HCT116 (cell line): ENCODE results near the gene FOXN3. TPM values are rescaled to one million over a fixed set of nuclear protein-coding genes. Genes with fewer than 3 reads are reported as not detected.

Experiments
- ATAC-seq: fragments of 200-7000 bp; cut with Tn5 transposase; 2 replicates; pipeline ENCODE4 v1.9.1; 2020; ENCODE audit warnings: mild to moderate bottlenecking, moderate library complexity
- BruUV-seq: library from RNA; stranded (reverse); fragments of 400-500 nt; replicated peaks from 2 replicates; lab custom pipeline; 2021; lab: Mats Ljungman, UMichigan
- CTCF ChIA-PET: fragments of 300-600 bp; sonication (Branson Sonifier 250); formaldehyde crosslinking; loops from one replicate; lab custom pipeline; 2021; ENCODE audit warnings: antibody characterized with exemption; lab: Charles Lee
- POLR2A ChIA-PET: fragments of 300-600, 350-600 bp; sonication (Branson Sonifier 250); formaldehyde crosslinking; loops from one replicate; lab custom pipeline; 2021; ENCODE audit warnings: antibody characterized with exemption; lab: Charles Lee
- RAD21 ChIA-PET, 2 experiments: fragments of 300-600 bp; sonication (Branson Sonifier 250); formaldehyde crosslinking; loops; one replicate each; lab custom pipeline; 2023; ENCODE audit warnings: low total read pairs in 2 of 2; ENCODE audit not compliant: uncharacterized antibody in 2 of 2, unreplicated experiment in 2 of 2, low non-redundant PET in 1 of 2; lab: Charles Lee
- DNase-seq: peaks from one replicate; pipeline ENCODE4 v3.0.0-alpha.2; 2010; ENCODE audit warnings: low read depth, low spot score
- H2AFZ ChIP-seq: fragments of 200-600 bp; shearing (Covaris generic), sonication (generic); 2 replicates; pipeline ENCODE4 v1.6.1; 2017; ENCODE audit warnings: low read depth, mixed run types, mixed read lengths, antibody characterized with exemption, low read length; ENCODE audit not compliant: poor library complexity, severe bottlenecking
- H3K27ac ChIP-seq: 2 replicates; pipeline ENCODE4 v1.5.1; 2012; ENCODE audit warnings: low read depth, low read length
- H3K27me3 ChIP-seq: fragments of 200-600 bp; sonication (generic); 2 replicates; pipeline ENCODE4 v1.6.1; 2016; ENCODE audit warnings: mixed run types, low read length, mixed read lengths; ENCODE audit not compliant: insufficient read depth
- H3K36me3 ChIP-seq, 2 experiments: fragments of 200-500 bp in 1 of 2; fragments of 200-600 bp in 1 of 2; sonication (Bioruptor generic) in 1 of 2; sonication (generic) in 1 of 2; 2 replicates each; pipeline versions ENCODE4 v1.5.1 to v1.6.1; 2014 to 2016; ENCODE audit warnings: low read length in 2 of 2, inconsistent platforms in 1 of 2, mixed read lengths in 1 of 2, mixed run types in 1 of 2; ENCODE audit not compliant: insufficient read depth in 2 of 2, control insufficient read depth in 1 of 2
- H3K4me1 ChIP-seq, 2 experiments: fragments of 200-600 bp in 1 of 2; sonication (generic) in 1 of 2; 2 replicates each; pipeline versions ENCODE4 v1.5.1 to v1.6.1; 2012 to 2017; ENCODE audit warnings: low read length in 2 of 2, inconsistent platforms in 1 of 2, mild to moderate bottlenecking in 1 of 2, mixed read lengths in 1 of 2, mixed run types in 1 of 2, moderate library complexity in 1 of 2; ENCODE audit not compliant: insufficient read depth in 2 of 2, control insufficient read depth in 1 of 2
- H3K4me2 ChIP-seq: fragments of 200-600 bp; sonication (generic); 2 replicates; pipeline ENCODE4 v1.6.1; 2017; ENCODE audit warnings: mixed run types, low read length, mixed read lengths
- H3K4me3 ChIP-seq, 2 experiments: fragments of 200-600 bp in 1 of 2; sonication (generic) in 1 of 2; replicated peaks in 1 of 2; 2 replicates each; pipeline ENCODE4 v1.5.1; 2011 to 2016; ENCODE audit warnings: low read length in 2 of 2, control low read depth in 1 of 2, low read depth in 1 of 2, mild to moderate bottlenecking in 1 of 2, mixed read lengths in 1 of 2, mixed run types in 1 of 2
- H3K79me2 ChIP-seq: fragments of 200-600 bp; sonication (generic); 2 replicates; pipeline ENCODE4 v1.6.1; 2017; ENCODE audit warnings: mild to moderate bottlenecking, mixed run types, low read length, moderate library complexity, mixed read lengths; ENCODE audit not compliant: insufficient read depth
- H3K9ac ChIP-seq: fragments of 200-600 bp; sonication (generic); 2 replicates; pipeline ENCODE4 v1.6.1; 2016; ENCODE audit warnings: low read length, mixed read lengths
- H3K9me2 ChIP-seq: fragments of 200-600 bp; sonication (generic), shearing (Covaris generic); 2 replicates; pipeline ENCODE4 v1.6.1; 2017; ENCODE audit warnings: mixed run types, mild to moderate bottlenecking, moderate library complexity; ENCODE audit not compliant: insufficient read depth
- H3K9me3 ChIP-seq, 2 experiments: fragments of 200-500 bp in 1 of 2; fragments of 200-600 bp in 1 of 2; sonication (Bioruptor generic) in 1 of 2; sonication (generic) in 1 of 2; 2 replicates each; pipeline ENCODE4 v1.6.1; 2014 to 2017; ENCODE audit warnings: low read length in 2 of 2, mixed read lengths in 2 of 2, inconsistent platforms in 1 of 2, low read depth in 1 of 2, mild to moderate bottlenecking in 1 of 2, mixed run types in 1 of 2, moderate library complexity in 1 of 2; ENCODE audit not compliant: control insufficient read depth in 1 of 2, insufficient read depth in 1 of 2
- H4K20me1 ChIP-seq: fragments of 200-600 bp; sonication (generic), shearing (Covaris generic); 2 replicates; pipeline ENCODE4 v1.6.1; 2017; ENCODE audit warnings: mixed run types, mild to moderate bottlenecking, moderate library complexity; ENCODE audit not compliant: insufficient read depth
- CBX3 ChIP-seq: IDR thresholded peaks from 2 replicates; pipeline ENCODE4 v1.6.1; 2012; ENCODE audit warnings: low read depth
- EGR1 ChIP-seq: IDR thresholded peaks from 2 replicates; pipeline ENCODE4 v1.6.1; 2012; ENCODE audit warnings: low read depth
- ELF1 ChIP-seq: IDR thresholded peaks from 2 replicates; pipeline ENCODE4 v1.6.1; 2012; ENCODE audit warnings: low read depth, borderline replicate concordance
- EZH2 ChIP-seq: fragments of 200-600 bp; sonication (generic); IDR thresholded peaks from 2 replicates; pipeline ENCODE4 v1.6.1; 2017; ENCODE audit warnings: antibody characterized with exemption, mixed run types
- EZH2phosphoT487 ChIP-seq: fragments of 200-600 bp; IDR thresholded peaks from 2 replicates; pipeline ENCODE4 v1.6.1; 2018; ENCODE audit warnings: antibody characterized with exemption, borderline replicate concordance
- FOSL1 ChIP-seq: IDR thresholded peaks from 2 replicates; pipeline ENCODE4 v1.6.1; 2012; ENCODE audit warnings: low read depth
- POLR2AphosphoS5 ChIP-seq: IDR thresholded peaks from 2 replicates; pipeline ENCODE4 v1.6.1; 2011; ENCODE audit warnings: mild to moderate bottlenecking, low read depth, low read length, moderate library complexity
- RAD21 ChIP-seq: IDR thresholded peaks from 2 replicates; pipeline ENCODE4 v1.6.1; 2012; ENCODE audit warnings: low read depth, mild to moderate bottlenecking
- SIN3A ChIP-seq: IDR thresholded peaks from 2 replicates; pipeline ENCODE4 v1.6.1; 2012; ENCODE audit warnings: low read depth
- SP1 ChIP-seq: IDR thresholded peaks from 2 replicates; pipeline ENCODE4 v1.6.1; 2012; ENCODE audit warnings: low read depth
- TCF7L2 ChIP-seq: IDR thresholded peaks from 2 replicates; pipeline ENCODE4 v1.7.0; 2011; ENCODE audit warnings: borderline replicate concordance, inconsistent platforms; ENCODE audit not compliant: insufficient read depth, insufficient read length; ENCODE audit errors: extremely low read depth
- ZFX ChIP-seq: fragments of 450-650 bp; IDR thresholded peaks from 2 replicates; pipeline ENCODE4 v1.6.1; 2017
- ZNF274 ChIP-seq: fragments of 200-500 bp; sonication (Bioruptor generic); IDR thresholded peaks from 2 replicates; pipeline ENCODE4 v1.6.1; 2014; ENCODE audit warnings: mild to moderate bottlenecking, low read depth, low read length, inconsistent platforms
- intact Hi-C: fragments of 100-400 bp; cut with micrococcal nuclease; formaldehyde crosslinking; loops from 2 replicates; pipeline ENCODE4 v1.10.0; 2022
- total RNA-seq: library from RNA; stranded (reverse); gene quantifications from one replicate; pipeline ENCODE4 v1.2.1, GENCODE V29; 2021; ENCODE audit not compliant: unreplicated experiment
- TF ChIP-seq, protein P1 (sequence below): IDR thresholded peaks from 2 replicates; pipeline ENCODE4 v1.6.1; 2012; ENCODE audit warnings: low read depth
- TF ChIP-seq, protein P2 (sequence below): IDR thresholded peaks from 2 replicates; pipeline ENCODE4 v1.6.1; 2012
- TF ChIP-seq, protein P3 (sequence below): IDR thresholded peaks from 2 replicates; pipeline ENCODE4 v1.6.1; 2011; ENCODE audit warnings: mild to moderate bottlenecking, low read length, moderate library complexity; ENCODE audit not compliant: insufficient replicate concordance; ENCODE audit errors: extremely low read depth
- TF ChIP-seq, protein P4 (sequence below), 3 experiments: fragments of 200-600 bp in 1 of 3; sonication (generic) in 1 of 3; IDR thresholded peaks in 2 of 3; conservative IDR thresholded peaks in 1 of 3; 2 replicates each; pipeline ENCODE4 v1.5.1; 2012 to 2017; ENCODE audit warnings: low read depth in 2 of 3, low read length in 2 of 3, antibody characterized with exemption in 1 of 3, borderline replicate concordance in 1 of 3, control low read depth in 1 of 3, mild to moderate bottlenecking in 1 of 3, mixed read lengths in 1 of 3, mixed run types in 1 of 3, moderate library complexity in 1 of 3; ENCODE audit not compliant: insufficient read depth in 1 of 3

Gene FOXN3
- total RNA-seq, 1 experiment from 2014 or later = 20.0 TPM

DNA sequence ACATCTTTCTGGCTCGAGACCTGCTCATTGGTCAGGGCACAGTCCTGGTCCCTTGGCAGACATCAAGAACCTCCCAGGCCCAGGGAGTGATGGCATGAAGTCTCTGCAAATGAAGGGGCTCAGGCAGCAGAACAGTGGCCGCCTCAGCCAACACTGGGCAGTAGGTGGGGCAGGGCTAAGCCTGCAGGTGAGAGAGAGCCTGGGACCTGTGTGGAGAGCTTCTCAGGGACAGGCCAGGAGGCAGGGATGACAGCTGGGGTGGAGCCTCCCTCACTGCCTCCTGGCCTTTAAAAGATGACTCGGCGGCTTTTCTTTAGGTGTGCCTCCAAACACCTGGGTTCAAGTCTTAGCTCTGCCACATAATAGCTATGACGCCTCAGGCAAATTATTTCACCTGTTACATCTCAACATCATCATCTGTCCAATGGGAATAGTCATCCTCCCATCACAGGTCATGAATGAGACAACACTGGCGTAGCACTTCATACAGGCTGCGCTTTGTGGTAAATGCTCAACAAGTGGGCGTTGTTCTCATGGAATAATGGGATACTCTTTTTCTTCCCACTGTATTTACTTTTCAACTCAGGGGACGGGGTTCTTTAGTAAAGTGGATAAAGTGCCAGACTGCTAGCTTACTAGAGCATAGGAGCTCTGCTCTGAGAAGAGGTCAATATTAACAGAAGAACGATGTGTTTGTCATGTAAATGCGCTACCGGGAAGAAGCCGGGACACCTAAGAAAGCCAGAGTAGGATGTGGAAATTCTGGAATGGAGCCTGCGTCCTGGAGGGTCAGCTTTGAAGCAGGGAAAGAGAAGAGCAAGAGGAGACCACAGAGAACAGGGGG is 277.4 kb downstream of the FOXN3 start:
- Histone ChIP-seq H3K9ac (no peak overlapping the region), H3K4me1 (peaks cover 18 to 28% of the 10 kb centered on the region in 2 experiments; a peak in 3 of 4 replicates), H3K27me3 (peaks cover 4% of the 10 kb centered on the region; the same call in 1 of the 2 replicates), H3K79me2 (no peaks in the 10 kb centered on the region), H3K4me3 (no peak overlapping the region), H3K9me2 (no peaks in the 10 kb centered on the region), H3K27ac (no peak overlapping the region), H4K20me1 (no peaks in the 10 kb centered on the region), H3K9me3 (no peaks in the 10 kb centered on the region), H3K36me3 (no peaks in the 10 kb centered on the region), H3K4me2 (no peak overlapping the region), H2AFZ (no peak overlapping the region)
- DNase-seq (no peak), ATAC-seq (peak; percentile 23; the same call in 1 of the 2 replicates)
- BruUV-seq = no TSS peak
- RAD21 ChIA-PET = no interaction called here
- POLR2A ChIA-PET = no interaction called here
- TF ChIP-seq EGR1 (no peak), FOSL1 (no peak), ZNF274 (no peak), ZFX (no peak), EZH2 (no peak), EZH2phosphoT487 (no peak), TCF7L2 (no peak), RAD21 (no peak), SIN3A (no peak), POLR2AphosphoS5 (no peak), CBX3 (no peak), SP1 (no peak), ELF1 (no peak)
- TF ChIP-seq, protein P1, sequence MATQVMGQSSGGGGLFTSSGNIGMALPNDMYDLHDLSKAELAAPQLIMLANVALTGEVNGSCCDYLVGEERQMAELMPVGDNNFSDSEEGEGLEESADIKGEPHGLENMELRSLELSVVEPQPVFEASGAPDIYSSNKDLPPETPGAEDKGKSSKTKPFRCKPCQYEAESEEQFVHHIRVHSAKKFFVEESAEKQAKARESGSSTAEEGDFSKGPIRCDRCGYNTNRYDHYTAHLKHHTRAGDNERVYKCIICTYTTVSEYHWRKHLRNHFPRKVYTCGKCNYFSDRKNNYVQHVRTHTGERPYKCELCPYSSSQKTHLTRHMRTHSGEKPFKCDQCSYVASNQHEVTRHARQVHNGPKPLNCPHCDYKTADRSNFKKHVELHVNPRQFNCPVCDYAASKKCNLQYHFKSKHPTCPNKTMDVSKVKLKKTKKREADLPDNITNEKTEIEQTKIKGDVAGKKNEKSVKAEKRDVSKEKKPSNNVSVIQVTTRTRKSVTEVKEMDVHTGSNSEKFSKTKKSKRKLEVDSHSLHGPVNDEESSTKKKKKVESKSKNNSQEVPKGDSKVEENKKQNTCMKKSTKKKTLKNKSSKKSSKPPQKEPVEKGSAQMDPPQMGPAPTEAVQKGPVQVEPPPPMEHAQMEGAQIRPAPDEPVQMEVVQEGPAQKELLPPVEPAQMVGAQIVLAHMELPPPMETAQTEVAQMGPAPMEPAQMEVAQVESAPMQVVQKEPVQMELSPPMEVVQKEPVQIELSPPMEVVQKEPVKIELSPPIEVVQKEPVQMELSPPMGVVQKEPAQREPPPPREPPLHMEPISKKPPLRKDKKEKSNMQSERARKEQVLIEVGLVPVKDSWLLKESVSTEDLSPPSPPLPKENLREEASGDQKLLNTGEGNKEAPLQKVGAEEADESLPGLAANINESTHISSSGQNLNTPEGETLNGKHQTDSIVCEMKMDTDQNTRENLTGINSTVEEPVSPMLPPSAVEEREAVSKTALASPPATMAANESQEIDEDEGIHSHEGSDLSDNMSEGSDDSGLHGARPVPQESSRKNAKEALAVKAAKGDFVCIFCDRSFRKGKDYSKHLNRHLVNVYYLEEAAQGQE = no peak
- TF ChIP-seq, protein P2, sequence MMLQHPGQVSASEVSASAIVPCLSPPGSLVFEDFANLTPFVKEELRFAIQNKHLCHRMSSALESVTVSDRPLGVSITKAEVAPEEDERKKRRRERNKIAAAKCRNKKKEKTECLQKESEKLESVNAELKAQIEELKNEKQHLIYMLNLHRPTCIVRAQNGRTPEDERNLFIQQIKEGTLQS = no peak
- TF ChIP-seq, protein P3, sequence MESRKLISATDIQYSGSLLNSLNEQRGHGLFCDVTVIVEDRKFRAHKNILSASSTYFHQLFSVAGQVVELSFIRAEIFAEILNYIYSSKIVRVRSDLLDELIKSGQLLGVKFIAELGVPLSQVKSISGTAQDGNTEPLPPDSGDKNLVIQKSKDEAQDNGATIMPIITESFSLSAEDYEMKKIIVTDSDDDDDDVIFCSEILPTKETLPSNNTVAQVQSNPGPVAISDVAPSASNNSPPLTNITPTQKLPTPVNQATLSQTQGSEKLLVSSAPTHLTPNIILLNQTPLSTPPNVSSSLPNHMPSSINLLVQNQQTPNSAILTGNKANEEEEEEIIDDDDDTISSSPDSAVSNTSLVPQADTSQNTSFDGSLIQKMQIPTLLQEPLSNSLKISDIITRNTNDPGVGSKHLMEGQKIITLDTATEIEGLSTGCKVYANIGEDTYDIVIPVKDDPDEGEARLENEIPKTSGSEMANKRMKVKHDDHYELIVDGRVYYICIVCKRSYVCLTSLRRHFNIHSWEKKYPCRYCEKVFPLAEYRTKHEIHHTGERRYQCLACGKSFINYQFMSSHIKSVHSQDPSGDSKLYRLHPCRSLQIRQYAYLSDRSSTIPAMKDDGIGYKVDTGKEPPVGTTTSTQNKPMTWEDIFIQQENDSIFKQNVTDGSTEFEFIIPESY = no peak
- TF ChIP-seq, protein P4, sequence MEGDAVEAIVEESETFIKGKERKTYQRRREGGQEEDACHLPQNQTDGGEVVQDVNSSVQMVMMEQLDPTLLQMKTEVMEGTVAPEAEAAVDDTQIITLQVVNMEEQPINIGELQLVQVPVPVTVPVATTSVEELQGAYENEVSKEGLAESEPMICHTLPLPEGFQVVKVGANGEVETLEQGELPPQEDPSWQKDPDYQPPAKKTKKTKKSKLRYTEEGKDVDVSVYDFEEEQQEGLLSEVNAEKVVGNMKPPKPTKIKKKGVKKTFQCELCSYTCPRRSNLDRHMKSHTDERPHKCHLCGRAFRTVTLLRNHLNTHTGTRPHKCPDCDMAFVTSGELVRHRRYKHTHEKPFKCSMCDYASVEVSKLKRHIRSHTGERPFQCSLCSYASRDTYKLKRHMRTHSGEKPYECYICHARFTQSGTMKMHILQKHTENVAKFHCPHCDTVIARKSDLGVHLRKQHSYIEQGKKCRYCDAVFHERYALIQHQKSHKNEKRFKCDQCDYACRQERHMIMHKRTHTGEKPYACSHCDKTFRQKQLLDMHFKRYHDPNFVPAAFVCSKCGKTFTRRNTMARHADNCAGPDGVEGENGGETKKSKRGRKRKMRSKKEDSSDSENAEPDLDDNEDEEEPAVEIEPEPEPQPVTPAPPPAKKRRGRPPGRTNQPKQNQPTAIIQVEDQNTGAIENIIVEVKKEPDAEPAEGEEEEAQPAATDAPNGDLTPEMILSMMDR (IDR thresholded peaks at IDR 0.05 in 2 of 3, conservative IDR thresholded peaks at IDR 0.05 in 1 of 3; ENCODE audit: borderline replicate concordance in 1 of 3, insufficient read depth in 1 of 3, low read depth in 2 of 3, low read length in 2 of 3) = no peak
- intact Hi-C loops = no loop called here
- CTCF ChIA-PET = no interaction called here
